Measurements from ENCODE around the gene NCK2. TPM values are rescaled to one million over a fixed set of nuclear protein-coding genes. Genes with fewer than 3 reads are reported as not detected.
A peak's percentile ranks its signal among the peaks of the same experiment; 100 is the strongest.

The NCK2 gene
- polyA plus RNA-seq, 3 donors from 2014 or later: 10.7 to 22.1 (median 16.2) TPM

DNA sequence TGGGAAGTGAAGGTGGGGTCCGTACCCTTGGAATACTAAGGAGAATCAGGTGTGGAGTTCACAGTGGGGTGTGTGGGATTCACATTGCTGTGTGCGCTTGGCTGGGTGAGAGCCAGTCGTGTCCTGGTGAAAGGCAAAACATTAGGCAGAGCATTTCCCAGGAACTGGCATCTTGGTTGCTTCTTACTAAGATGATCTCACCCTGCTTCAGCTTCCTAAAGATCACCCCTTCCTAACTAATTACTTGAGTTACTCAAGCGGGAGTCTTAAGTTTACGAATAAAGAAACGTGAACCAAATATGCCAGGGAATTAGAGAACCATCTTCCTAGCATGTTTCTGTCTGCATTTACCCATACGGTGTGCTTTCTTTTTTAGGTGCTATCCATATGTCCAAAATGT lies 122.9 kb downstream of the NCK2 start:
- Mint-ChIP-seq H3K4me1 (peaks cover 63 to 79% of the 10 kb centered on the region in 2 donors), H3K9me3 (no peaks in the 10 kb centered on the region), H3K4me3 (no peak overlapping the region), H3K36me3 (no peaks in the 10 kb centered on the region), H3K27ac (no peak overlapping the region), H3K27me3 (ENCODE audit: low read depth in 3 of 3) (peaks cover 0 to 5% (median 0%) of the 10 kb centered on the region in 3 donors)
- DNase-seq: no peak

GRCh38 chr2:105868060-105868459 lies 123.3 kb downstream of the NCK2 start:
- H3K9me3 Mint-ChIP-seq: no peaks in the 10 kb centered on the region
- no peak overlapping the region for H3K4me3 Mint-ChIP-seq
- H3K36me3 Mint-ChIP-seq: no peaks in the 10 kb centered on the region
- peak overlapping the region in 3 of 6 donors; percentile 29 to 55 (median 32) for H3K27ac Mint-ChIP-seq
- H3K27me3 Mint-ChIP-seq (ENCODE audit: low read depth in 3 of 3): peaks cover 0 to 5% (median 0%) of the 10 kb centered on the region in 3 donors
- no peak for DNase-seq
- peaks cover 63 to 79% of the 10 kb centered on the region in 2 donors for H3K4me1 Mint-ChIP-seq

GRCh38 chr2:105869341-105869740 lies 124.6 kb downstream of the NCK2 start:
- Mint-ChIP-seq H3K4me3 (no peak overlapping the region), H3K27ac (peak overlapping the region in 2 of 6 donors; percentile 22 to 42), H3K27me3 (ENCODE audit: low read depth in 3 of 3) (peaks cover 0 to 5% (median 0%) of the 10 kb centered on the region in 3 donors)

DNA sequence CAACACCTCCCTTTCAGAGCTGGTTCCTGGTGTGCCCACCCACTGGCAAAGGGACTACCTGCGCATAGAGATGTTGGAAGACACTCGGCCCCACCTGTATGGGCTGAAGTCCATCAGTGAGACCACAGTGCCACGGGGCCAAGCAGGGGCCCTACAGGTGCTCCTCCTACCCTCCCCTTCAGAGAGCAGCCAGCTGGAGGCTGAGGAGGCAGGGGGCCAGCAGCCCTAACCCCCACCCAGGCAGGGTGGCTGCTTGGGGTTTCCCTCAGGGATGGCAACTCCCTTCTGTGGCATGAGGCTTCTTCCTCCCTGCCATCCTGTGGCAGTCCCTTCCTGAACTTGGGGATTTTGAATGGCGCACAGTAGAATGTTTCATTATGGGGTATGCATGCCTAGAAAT lies 125.3 kb downstream of the NCK2 start:
- peaks cover 0 to 5% (median 0%) of the 10 kb centered on the region in 3 donors for H3K27me3 Mint-ChIP-seq (ENCODE audit: low read depth in 3 of 3)
- no peak for DNase-seq
- H3K9me3 Mint-ChIP-seq: no peaks in the 10 kb centered on the region
- peak overlapping the region in 2 of 6 donors; percentile 36 to 58 for H3K27ac Mint-ChIP-seq
- H3K4me3 Mint-ChIP-seq: no peak overlapping the region
- H3K36me3 Mint-ChIP-seq: no peaks in the 10 kb centered on the region
- H3K4me1 Mint-ChIP-seq: peaks cover 61 to 79% of the 10 kb centered on the region in 2 donors

More at GRCh38 chr2:105869341-105869740, 124.6 kb downstream of the NCK2 start:
- no peak for DNase-seq
- Mint-ChIP-seq H3K9me3 (no peaks in the 10 kb centered on the region), H3K4me1 (peaks cover 63 to 79% of the 10 kb centered on the region in 2 donors), H3K36me3 (no peaks in the 10 kb centered on the region)

- no peak for DNase-seq
- Mint-ChIP-seq H3K27me3 (ENCODE audit: low read depth in 3 of 3) (peaks cover 0 to 5% (median 0%) of the 10 kb centered on the region in 3 donors), H3K4me3 (no peak overlapping the region), H3K36me3 (no peaks in the 10 kb centered on the region), H3K9me3 (no peaks in the 10 kb centered on the region), H3K4me1 (peaks cover 61 to 81% of the 10 kb centered on the region in 2 donors), H3K27ac (peak overlapping the region in 3 of 6 donors; percentile 24 to 56 (median 37))
Measured at GRCh38 chr2:105870858-105871257, 126.1 kb downstream of the NCK2 start.

GRCh38 chr2:105872142-105872728 lies 127.5 kb downstream of the NCK2 start:
- Mint-ChIP-seq H3K9me3 (no peaks in the 10 kb centered on the region), H3K4me3 (peak overlapping the region; percentile 1 to 37 (median 23)), H3K36me3 (no peaks in the 10 kb centered on the region), H3K27ac (peak overlapping the region; percentile 32 to 84 (median 76)), H3K4me1 (peaks cover 71 to 92% of the 10 kb centered on the region in 2 donors), H3K27me3 (ENCODE audit: low read depth in 3 of 3) (peaks cover 0 to 4% (median 0%) of the 10 kb centered on the region in 3 donors)
- DNase-seq: no peak

GRCh38 chr2:105872830-105873229 lies 128.1 kb downstream of the NCK2 start:
- peak overlapping the region in 2 of 5 donors; percentile 5 to 57 for H3K4me3 Mint-ChIP-seq
- H3K4me1 Mint-ChIP-seq: peaks cover 76 to 92% of the 10 kb centered on the region in 2 donors
- H3K27me3 Mint-ChIP-seq (ENCODE audit: low read depth in 3 of 3): peaks cover 0 to 4% (median 0%) of the 10 kb centered on the region in 3 donors
- H3K9me3 Mint-ChIP-seq: no peaks in the 10 kb centered on the region
- DNase-seq: no peak
- no peaks in the 10 kb centered on the region for H3K36me3 Mint-ChIP-seq
- H3K27ac Mint-ChIP-seq: peak overlapping the region; percentile 20 to 81 (median 56)

- peak overlapping the region; percentile 5 to 57 (median 37) for H3K4me3 Mint-ChIP-seq
- DNase-seq: no peak
- H3K4me1 Mint-ChIP-seq: peaks cover 76 to 92% of the 10 kb centered on the region in 2 donors
- peaks cover 0 to 4% (median 0%) of the 10 kb centered on the region in 3 donors for H3K27me3 Mint-ChIP-seq (ENCODE audit: low read depth in 3 of 3)
- H3K36me3 Mint-ChIP-seq: no peaks in the 10 kb centered on the region
- H3K27ac Mint-ChIP-seq: peak overlapping the region; percentile 20 to 81 (median 60)
- no peaks in the 10 kb centered on the region for H3K9me3 Mint-ChIP-seq
Measured at GRCh38 chr2:105873281-105873680, 128.6 kb downstream of the NCK2 start.

DNA sequence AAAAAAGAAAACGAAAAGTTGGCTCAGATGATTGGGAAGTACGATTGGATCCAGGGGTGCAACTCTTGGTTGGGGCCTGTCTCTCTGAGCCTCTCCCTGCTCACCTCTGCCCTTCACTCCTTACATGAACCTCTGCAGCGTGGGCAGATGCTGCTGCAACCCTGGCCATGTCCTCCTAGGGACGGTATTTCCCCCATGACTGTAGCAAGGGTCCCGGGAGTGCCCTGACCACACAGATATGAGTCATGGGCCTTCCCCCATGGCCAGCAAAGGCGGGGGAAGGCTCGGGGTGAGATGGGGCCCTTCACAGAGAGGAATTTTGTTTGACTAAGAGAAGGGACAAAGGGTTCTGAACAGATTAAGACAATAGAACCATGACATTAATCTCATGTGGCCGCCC lies 129.0 kb downstream of the NCK2 start:
- Mint-ChIP-seq H3K36me3 (no peaks in the 10 kb centered on the region), H3K27me3 (ENCODE audit: low read depth in 3 of 3) (peaks cover 0 to 4% (median 0%) of the 10 kb centered on the region in 3 donors), H3K4me3 (peak overlapping the region in 4 of 5 donors; percentile 9 to 57 (median 42)), H3K9me3 (no peaks in the 10 kb centered on the region), H3K4me1 (peaks cover 74 to 92% of the 10 kb centered on the region in 2 donors), H3K27ac (peak overlapping the region in 5 of 6 donors; percentile 40 to 81 (median 61))
- peak in 2 of 3 donors; percentile 6 to 14 for DNase-seq

DNA sequence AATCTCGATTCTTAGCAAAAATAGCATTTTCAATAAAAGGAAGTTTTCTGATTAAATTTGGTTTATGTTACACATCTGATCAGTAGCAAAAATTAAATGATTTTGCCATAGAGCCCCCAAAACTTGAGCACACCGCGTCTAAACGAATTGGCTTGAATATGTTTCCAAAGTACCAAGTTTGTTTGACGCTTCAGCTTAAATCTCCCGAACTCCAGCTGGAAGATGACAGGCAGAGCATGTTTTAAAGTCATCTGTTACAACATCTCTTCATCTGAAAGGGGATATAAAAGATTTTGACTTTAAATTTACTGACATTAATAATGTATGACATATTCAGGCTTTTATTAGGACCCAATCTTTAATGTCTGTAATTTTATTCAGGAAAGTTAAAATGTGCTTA lies 129.8 kb downstream of the NCK2 start:
- H3K4me1 Mint-ChIP-seq: peaks cover 73 to 93% of the 10 kb centered on the region in 2 donors
- H3K4me3 Mint-ChIP-seq: no peak overlapping the region
- no peak overlapping the region for H3K27ac Mint-ChIP-seq
- no peaks in the 10 kb centered on the region for H3K36me3 Mint-ChIP-seq
- H3K27me3 Mint-ChIP-seq (ENCODE audit: low read depth in 3 of 3): peaks cover 0 to 4% (median 0%) of the 10 kb centered on the region in 3 donors
- no peaks in the 10 kb centered on the region for H3K9me3 Mint-ChIP-seq
- no peak for DNase-seq

GRCh38 chr2:105875241-105875640 lies 130.5 kb downstream of the NCK2 start:
- H3K9me3 Mint-ChIP-seq: no peaks in the 10 kb centered on the region
- H3K36me3 Mint-ChIP-seq: peaks cover 0 to 2% (median 0%) of the 10 kb centered on the region in 3 donors
- H3K4me1 Mint-ChIP-seq: peaks cover 72 to 91% of the 10 kb centered on the region in 2 donors
- DNase-seq: no peak
- H3K27me3 Mint-ChIP-seq (ENCODE audit: low read depth in 3 of 3): peaks cover 0 to 2% (median 0%) of the 10 kb centered on the region in 3 donors
- no peak overlapping the region for H3K4me3 Mint-ChIP-seq
- peak overlapping the region in 3 of 6 donors; percentile 12 to 55 (median 50) for H3K27ac Mint-ChIP-seq

- peaks cover 64 to 86% of the 10 kb centered on the region in 2 donors for H3K4me1 Mint-ChIP-seq
- peaks cover 0 to 5% (median 4%) of the 10 kb centered on the region in 3 donors for H3K36me3 Mint-ChIP-seq
- H3K27ac Mint-ChIP-seq: peak overlapping the region in 2 of 6 donors; percentile 20 to 55
- H3K9me3 Mint-ChIP-seq: no peaks in the 10 kb centered on the region
- no peak for DNase-seq
- H3K4me3 Mint-ChIP-seq: no peak overlapping the region
- H3K27me3 Mint-ChIP-seq (ENCODE audit: low read depth in 3 of 3): peaks cover 0 to 2% (median 0%) of the 10 kb centered on the region in 3 donors
Measured at GRCh38 chr2:105876191-105876590, 131.5 kb downstream of the NCK2 start.

DNA sequence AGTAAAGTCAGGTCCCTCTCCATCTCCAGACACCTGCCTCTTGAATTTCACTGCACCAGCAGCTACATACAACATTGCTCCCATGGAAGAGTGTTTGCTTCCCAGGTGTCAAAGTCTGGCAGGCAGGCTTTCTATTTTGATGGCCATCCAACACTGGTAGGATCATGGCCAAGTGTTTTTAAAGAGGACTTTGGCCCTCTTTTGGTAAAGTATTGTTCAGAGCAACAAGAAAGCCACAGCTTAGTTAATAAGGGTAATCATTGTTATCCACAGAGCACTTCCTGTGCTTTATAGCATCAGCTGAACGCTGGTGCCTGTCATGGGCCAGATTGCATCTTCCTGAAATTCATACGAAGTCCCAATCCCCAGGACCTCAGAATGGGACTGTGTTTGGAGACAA lies 133.2 kb downstream of the NCK2 start:
- Mint-ChIP-seq H3K4me3 (no peak overlapping the region), H3K27me3 (ENCODE audit: low read depth in 3 of 3) (no peaks in the 10 kb centered on the region), H3K9me3 (no peaks in the 10 kb centered on the region), H3K36me3 (peaks cover 0 to 18% (median 12%) of the 10 kb centered on the region in 3 donors), H3K4me1 (peaks cover 50 to 80% of the 10 kb centered on the region in 2 donors), H3K27ac (peak overlapping the region; percentile 12 to 85 (median 72))
- DNase-seq: no peak

DNA sequence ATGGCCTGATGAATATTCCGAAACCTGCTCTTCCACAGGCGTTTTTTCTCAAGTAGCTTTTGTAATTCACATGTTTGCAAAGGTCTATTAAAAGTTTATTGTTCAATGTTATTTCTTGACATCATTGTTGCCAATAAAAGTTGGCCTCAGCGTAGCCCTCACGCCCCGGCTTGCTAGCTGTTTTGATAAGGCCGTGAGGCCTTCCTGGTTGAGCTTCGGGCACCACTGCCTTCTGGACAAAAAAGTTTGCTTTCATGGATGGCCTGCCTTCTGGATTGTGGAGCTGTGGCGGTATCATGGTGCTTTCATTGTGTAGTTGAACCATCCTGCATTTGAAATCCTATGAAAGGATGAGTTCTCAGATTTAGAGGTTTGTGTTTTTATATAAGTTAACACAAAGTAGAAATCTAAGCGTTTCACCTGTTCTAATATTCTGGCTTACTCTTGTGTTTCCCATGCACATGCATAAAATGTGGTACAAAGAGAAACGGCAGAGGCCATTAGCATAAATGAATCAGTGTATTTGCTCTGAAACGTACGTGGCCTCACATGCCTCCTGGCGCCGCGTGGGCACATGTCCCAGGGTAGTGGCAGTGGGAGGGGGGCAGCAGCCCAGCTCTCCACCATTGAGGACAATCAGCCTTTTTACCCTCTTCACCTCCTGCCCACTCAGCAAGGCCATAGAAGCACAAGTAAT lies 134.5 kb downstream of the NCK2 start:
- no peaks in the 10 kb centered on the region for H3K9me3 Mint-ChIP-seq
- no peak overlapping the region for H3K4me3 Mint-ChIP-seq
- peaks cover 44 to 80% of the 10 kb centered on the region in 2 donors for H3K4me1 Mint-ChIP-seq
- H3K27ac Mint-ChIP-seq: no peak overlapping the region
- peaks cover 0 to 18% (median 12%) of the 10 kb centered on the region in 3 donors for H3K36me3 Mint-ChIP-seq
- no peak for DNase-seq
- no peaks in the 10 kb centered on the region for H3K27me3 Mint-ChIP-seq (ENCODE audit: low read depth in 3 of 3)
